CD4-positive, alpha-beta T cell treated with Interleukin-6 for 4 hours (primary cell): ENCODE data around the gene PHLPP2.
"Not testable (repeated sequence)": the region's sequence is repeated elsewhere in the genome, so short reads cannot be mapped to it uniquely, and the experiment has no call there.

ENCODE experiments used
- DNase-seq: peaks from one replicate; pipeline ENCODE4 v3.0.0-alpha.2; 2020; ENCODE audit warnings: mixed read lengths

Gene PHLPP2

DNA sequence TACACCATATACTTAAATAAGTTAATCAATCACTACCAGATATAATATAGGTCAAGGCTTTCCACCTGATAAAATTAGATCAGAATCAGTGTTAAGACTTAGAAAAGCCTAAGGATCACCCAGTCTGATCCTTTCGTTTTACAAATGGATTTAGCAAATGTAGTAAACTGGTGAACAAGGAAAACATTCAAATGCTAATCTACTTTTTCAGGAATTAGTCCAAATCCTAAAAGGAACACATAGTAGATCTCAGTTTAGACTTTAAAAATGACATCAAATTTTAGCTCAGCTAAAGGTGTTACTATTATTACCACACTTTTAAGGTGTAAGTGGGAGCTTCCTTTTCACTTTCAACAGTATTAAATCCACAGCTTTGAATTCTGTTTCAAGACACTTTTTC, 12.0 kb downstream of the PHLPP2 start:
- no peak for DNase-seq

DNA sequence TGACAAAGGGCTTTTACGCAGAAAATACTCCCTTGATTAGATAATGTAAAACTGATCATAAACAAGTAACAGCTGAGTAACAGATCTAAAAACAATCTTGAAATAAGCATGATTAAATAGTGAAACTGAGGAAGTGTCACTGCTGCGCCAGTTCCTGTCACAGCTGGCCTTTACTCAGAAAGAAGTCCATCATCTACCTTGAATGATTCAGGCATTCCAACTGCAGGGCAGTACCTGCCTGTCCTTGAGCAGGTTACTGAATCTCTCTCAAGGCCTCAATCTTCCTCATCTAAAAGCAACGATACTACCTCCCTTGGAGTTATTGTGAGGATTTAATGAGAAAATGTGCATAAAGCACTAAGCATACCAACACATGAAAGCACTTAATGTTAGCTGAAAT, 12.7 kb downstream of the PHLPP2 start:
- DNase-seq, result no peak

DNA sequence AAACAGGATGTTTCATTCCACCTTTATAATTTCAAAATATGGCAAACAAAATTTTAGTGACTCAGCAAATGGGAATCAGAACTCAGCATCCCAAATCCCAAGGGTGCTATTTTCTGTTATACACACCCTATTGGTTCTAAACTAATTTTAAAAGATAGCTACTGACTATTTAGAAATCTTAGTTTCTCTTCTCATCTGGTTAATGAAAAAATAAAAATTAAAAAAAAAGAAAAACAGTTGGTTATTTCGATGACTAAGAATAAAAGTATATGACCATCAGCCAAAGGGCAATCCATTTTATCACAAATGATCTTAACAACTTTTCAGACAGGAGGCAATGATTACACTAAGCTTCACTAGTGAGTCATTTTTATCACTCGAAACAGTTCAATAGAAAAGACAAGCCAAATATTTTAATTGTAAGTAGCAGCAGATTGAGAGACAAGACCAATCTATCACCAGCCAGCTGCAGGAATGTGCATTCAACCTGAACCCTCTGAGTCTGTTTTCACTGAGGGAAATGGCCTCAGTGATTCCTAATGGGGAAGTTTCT, 15.2 kb downstream of the PHLPP2 start:
- no peak for DNase-seq

DNA sequence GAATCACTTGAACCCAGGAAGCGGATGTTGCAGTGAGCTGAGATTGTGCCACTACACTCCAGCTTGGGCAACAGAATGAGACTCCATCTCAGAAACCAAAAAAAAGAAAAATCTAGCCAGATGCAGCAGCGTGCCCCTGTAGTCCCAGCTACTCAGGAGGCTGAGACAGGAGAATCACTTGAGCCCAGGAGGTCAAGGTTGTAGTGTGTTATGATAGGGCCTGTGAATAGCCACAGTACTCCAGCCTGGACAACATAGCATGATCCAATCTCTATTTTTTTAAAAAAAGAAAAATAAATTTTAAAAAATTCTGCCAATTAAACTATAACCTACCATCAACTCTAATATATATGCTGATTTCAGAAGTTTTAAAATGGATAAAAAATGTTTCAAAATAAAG, 15.8 kb downstream of the PHLPP2 start:
- DNase-seq, result no peak

DNA sequence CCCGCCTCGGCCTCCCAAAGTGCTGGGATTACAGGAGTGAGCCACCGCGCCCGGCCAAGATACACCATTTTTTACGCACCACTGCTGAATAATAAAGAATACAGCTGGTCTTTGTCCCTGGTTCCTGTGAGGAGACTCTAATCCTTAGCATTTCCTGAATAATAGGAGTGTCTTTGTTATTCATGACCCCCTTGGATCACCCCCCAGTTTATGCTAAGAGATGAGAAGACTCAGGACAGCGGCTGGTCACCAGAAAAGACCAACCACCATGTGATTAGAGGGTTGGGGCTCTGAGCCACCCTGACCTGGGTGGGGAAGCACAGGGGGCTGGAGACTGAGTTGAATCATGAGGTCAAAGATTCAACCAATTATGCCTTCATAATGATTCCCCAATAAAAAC, 17.3 kb downstream of the PHLPP2 start:
- no peak for DNase-seq

DNA sequence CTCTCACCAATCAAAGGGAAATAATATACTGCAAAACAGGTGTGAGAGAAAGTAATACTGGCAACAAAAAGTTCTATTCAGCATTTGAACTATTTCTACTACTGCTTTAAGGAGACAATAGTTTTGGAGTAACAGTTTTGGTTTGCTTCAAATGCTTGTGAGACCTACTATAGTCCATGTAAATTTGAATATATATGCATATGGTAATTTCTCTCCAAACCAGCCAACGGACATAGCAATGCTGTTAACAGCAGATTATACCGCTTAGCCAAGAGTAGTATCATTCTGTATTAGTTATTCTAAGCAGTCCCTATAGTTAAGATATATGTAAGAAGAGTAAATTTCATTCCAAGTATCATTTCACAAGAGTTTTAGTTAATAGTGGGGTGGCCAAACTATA, 18.5 kb downstream of the PHLPP2 start:
- DNase-seq, result no peak

DNA sequence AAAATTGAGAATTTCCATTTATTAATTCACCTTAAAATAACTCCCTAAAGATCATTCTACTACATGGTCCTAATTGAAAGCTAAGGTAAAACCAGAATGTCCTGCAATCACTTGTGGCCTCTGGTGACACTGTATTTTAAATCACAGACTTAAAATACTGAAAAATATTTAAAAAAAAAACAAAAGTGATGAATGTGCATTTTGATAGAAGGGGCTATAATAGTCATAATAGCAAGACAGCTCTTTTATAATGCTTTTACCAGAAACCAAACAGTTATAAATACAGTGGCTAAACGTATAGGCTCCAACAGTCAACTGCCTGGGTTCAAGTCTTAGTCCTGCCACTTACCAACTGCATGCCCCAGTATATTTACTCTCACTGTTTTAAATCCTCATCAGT, 21.2 kb downstream of the PHLPP2 start:
- DNase-seq, result no peak

DNA sequence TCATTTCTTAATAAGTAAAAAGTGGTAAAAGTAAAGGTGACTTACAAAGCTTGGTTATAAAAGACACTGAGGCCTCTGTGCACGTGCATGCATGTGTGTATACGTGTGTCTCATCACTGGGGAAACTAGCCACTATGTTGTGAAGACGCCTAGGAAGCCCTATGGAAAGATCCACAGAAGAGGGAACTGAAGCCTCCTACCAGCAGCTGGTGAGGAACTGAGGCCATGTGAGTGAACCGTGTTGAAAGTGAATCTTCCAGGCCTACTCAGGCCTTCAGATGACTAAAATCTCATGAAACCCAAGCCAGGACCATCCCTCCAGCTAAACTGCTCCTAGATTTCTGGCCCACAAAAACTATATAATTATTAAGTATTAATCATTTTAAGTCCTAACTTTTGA, 23.7 kb downstream of the PHLPP2 start:
- DNase-seq, result no peak

DNA sequence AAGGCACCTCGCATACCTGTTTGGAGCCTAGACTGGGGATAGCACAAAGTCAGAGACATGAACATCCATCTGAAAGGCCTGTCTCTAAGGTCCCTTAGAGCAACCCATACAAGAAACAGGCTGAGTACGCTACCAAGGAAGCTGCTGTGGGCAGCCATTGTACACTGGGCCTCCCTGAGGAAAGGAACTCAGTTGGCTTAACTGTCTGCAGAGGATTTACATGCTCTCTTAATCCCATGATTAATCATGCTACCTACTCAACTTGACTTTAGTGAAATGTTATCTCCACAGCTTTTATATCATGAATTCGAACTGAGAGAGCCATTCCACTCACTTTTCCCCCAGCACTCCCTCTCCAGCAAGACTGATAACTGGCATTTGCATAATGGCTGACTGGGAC, 26.0 kb downstream of the PHLPP2 start:
- no peak for DNase-seq

DNA sequence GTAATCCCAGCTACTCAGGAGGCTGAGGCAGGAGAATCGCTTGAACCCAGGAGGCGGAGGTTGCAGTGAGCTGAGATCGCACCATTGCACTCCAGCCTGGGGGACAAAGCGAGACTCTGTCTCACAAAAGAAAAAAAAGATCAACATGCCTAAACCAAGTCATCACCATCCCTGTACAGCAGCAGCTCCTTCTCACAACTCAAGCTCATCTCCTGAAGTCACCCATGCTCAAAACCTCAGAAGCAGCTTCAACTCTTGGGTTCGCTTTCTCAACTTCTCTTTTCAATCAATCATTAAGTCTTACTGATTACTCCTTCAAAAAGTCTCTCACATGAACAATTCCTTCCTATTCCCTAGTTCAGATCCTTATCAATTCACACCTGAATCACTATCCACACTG, 31.3 kb downstream of the PHLPP2 start:
- no peak for DNase-seq

DNA sequence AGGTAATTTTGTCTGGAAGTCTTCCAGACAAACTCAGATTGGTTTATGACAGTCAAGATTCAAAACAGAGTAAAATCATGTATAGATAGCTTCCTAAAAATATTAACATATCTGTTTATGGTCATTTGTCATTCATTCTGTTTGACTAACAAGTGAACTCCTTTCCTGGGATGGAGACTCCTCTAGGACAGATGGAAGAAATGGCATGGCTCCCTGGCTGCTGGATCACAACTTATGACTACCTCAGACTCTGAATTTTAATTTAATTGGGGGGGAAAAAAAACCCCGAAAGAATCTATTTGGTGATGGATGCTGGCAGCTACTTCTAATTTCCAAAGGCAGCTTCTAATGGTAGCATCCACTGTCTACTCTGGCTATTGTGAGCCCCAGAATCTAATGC, 34.6 kb downstream of the PHLPP2 start:
- no peak for DNase-seq

DNA sequence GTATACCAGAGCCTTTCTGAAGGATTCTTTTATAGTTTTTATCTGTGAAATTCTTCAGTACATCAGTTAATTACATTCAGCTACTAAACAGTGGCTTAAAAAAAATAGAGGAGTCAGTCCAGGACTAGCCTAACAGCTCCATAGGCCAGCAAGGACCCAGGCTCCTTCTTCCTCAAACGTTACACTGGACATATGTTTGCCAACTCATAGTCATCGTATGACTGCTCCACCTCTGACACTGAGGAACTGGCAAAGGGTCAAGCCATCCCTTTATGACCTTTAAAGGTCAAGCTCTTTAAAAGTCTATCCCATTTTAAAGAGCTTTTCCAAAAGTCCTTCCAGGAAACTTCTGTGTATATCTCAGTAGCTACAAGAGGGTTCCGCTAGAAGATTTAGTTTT, 36.6 kb downstream of the PHLPP2 start:
- DNase-seq, result no peak

DNA sequence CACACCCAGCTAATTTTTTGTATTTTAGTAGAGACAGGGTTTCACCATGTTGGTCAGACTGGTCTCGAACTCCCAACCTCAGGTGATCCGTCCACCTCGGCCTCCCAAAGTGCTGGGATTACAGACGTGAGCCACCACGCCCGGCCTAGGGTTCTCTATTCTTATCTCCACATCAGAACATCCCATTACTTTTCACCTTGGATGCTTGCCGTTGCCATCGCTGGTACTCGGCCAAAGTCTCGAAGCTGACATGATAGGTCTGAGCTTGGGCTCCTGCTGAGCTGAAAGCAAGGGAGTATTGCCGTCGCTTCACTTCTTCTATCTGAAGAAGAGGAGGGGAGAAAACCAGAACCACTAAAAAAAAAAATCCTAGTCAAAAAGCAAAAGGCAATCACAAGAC, 40.2 kb downstream of the PHLPP2 start:
- not testable (repeated sequence) for DNase-seq

DNA sequence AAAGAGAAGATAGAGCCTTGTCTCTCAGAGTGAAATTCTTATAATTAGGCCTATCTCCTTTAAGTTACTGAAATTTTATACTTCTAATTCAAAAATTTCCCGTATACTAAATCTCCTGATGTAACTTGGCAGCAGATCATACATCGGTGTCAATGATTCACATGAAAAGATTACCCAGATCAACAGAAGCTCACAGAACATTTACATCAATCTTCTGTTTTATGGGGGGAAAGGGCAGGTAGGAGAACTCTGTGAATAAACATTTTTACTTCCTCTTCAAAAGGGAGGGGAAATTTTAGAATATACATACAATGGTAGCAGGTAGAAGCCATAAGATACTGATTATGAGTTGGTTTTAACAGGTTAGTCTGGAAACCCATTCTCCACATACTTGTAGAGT, 43.1 kb downstream of the PHLPP2 start:
- no peak for DNase-seq

DNA sequence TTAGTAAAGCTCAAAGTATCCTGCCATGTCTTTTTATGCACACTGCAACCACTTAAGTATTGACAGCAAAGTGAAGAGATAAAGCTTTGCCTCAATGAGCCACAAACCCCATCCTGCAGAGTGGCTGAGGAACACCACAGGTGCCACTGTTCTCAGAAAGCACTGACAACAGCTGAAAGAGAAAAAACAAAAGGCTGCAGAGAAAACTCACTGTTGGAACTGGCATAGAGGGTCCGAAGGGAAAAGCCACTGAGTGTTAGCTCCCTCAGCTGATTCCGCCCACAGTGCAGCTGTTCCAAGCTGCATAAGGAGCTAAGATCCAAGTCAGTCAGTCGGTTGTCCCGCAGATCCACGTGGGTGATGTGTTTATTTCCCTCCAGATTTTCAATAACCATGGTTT, 48.3 kb downstream of the PHLPP2 start:
- DNase-seq, result no peak

DNA sequence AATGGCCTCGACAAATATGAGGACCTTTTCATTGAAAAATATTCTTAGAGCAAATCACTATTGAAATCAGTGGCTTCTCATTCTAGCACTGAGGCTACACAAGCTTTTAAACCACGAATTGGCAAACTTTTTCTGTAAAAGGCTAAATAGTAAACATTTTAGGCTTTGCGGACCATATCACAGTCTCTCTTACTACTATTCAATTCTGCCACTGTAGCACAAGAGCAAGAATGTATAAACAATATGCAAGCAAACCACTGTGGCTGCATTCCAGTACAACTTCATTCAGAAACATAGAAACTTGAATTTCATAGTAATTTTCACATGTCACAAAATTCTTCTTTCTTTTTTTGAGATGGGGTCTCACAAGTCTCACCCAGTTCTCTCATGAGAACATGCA, 49.1 kb downstream of the PHLPP2 start:
- DNase-seq, result no peak

DNA sequence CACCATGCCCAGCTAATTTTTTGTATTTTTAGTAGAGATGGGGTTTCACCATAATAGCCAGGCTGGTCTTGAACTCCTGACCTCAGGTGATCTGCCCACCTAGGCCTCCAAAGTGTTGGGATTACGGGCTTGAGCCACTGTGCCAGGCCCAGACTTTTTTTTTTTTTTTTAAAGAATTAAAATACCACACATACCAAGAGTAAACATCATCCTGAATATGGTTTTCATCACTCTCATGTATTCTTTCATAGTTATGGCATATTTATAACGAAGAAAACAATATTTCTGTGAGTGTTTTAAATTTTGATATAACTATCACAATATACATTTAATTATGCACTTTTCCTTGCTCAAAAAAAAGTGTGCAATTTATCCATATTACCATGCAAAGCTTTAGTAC, 50.3 kb downstream of the PHLPP2 start:
- no peak for DNase-seq

DNA sequence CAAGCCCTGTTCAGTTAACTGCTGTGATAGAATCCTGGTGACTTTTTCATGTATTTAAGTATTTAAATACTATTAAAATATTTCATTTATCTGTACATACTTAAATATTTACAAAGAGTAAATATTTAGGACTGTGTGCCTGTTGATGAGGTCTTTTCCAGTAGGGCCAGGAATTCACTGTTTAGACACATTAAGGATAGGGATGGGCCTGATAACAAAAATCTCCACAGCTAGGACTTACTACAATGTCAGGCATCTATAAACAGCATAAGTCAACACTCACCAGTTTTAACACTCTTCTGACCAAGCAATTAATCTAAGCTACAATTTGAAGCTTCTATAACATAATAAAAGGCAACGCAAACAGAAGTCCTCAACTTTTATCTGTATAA, 50.9 kb downstream of the PHLPP2 start:
- no peak for DNase-seq

DNA sequence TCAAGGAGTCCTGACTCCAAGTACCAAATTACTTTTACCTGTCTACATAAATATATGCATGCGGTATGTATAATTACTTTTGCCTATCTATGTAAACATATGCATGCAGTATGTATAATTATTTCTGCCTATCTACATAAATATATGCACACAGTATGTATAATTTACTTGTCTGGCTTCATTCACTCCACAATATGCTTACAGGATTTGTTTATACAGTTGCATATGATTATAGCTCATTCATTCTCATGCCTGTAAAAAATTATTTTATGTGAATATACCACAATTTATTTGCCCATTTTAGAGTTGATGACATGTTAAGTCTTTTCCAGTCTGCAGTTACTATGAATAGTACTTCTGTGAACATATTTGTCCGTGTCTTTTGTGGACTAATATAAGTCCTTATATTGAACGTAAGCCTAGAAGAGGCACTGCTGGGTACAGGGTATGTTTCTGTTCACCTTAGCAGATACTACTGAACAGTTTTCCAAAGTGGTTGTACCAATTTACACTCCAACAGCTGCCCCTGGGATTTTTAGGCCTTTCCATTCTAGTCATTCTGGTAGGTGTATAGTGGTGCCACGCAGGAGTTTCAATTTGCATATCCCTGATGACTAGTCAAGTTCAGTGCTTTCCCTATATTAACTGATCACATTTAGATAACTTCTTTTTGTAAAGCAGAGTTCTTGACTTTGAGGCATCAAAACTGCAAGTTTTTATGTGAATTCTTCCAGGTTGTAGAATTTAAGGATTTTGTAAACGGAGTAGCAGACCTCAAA, 51.5 kb downstream of the PHLPP2 start:
- DNase-seq, result no peak

DNA sequence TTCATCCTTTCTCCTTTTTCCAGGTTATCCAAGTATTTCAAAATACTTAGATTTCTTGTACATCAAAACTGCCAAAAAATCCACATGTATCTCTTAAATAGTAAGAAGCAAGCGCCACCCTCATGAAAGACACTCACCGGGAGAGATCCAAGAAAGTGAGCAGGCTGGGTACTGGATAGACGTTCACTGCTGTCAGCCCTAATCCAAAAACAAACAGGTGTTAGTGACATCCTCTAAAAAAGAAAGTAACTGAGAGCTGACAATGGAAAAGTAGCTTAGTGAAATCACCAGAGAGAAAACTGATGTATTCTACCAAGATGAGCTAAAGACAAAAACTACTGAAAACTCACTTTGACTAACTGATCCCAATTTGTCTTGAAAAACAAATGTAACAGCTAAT, 52.4 kb downstream of the PHLPP2 start:
- DNase-seq, result no peak

DNA sequence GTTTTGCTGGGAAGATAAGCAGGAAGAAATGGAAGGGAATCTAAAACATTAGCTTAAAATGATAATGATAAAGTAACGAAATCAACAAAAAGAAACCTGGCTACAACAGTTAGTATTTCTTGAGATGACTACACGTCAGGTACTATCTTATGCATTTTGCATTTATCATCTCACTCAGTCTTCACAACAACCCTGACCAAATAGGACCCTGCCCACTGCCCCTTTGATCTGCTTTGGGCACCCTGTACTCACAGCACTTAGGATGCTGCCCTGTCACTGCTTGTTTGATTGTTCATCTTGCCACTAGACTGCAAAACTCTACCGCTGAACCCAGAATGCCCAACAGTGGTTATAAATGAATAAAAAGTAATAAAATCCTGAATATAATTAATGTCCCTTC, 53.3 kb downstream of the PHLPP2 start:
- no peak for DNase-seq

DNA sequence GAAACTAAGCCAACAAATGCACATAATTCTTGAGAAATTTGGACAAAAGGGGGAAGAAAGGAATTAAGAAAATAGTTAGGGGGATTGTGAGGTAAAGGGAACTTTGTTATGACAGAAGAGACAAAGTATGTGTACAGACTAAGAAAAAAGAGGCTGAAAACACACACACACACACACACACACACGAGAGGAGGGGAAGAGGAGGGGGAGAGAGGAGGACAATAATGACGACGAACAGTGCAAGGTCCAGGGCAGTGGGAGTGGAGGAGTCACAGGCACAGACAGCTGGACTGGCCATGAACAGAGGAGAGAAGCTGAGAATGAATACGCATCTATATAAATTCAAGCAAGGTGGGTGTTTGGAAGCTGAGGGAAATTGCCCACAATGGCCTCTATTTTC, 54.0 kb downstream of the PHLPP2 start:
- no peak for DNase-seq

DNA sequence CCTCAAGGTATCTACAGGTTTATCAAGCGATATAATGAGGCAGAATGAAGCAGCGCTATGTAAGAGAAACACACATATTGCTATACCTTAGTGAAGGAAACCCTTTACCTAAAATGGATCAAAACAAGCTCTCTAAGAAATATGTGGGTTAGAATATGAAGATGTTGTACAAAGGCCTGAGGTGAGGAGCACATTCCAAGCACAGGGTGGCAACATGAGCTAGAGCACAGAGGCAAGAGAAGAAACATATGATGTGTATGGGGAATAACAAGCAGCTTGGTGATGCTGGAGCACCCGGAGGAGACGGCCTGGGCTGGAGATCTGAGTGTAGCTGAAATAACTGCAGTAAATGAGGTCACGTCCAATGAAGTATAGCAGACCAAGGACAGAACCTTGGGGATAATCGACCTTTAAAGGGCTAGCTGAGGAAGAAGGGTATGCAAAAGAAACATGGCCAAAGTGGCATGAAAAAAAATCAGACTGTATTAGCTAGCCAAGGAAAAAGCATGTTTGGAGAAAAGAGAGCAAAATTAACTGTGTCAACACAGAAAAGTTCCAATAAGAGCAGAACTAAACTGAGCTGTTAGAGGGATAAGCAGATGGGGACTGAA, 54.5 kb downstream of the PHLPP2 start:
- DNase-seq, result no peak

DNA sequence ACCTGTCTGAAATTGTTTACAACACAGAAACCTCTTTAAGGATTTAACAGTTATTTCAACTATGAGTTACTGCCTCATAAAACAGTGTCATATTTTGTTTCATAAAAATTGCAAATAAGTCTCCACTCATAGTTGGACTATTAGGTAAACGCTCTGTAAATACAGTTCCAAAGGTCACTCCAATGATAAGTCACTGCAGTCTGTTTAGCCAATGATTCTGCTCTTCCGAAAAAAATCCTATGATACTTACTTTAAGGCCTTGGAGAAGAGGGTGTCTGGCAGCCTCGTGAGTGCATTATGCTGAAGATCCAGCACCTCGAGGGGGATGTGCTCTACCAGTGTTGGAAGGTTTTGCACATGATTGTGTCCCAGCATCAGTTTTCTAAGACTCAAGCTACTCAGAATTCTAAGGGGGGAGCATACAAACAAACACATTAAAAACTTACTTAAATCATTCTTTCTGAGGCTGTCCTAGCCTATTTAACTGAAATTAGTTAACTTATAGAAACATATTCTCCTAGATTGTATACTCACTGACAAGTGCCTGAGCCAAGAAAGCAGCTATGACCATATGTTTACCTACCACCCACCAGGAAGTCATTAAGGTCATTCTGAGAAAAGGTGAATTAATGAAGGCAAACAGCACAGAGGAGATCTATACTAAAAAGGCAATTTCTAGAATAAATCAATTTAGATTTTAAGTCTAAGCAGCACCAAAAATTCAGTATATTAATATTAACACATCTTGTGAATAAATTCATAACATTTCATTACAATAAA, 57.4 kb downstream of the PHLPP2 start:
- no peak for DNase-seq
